HEK293 (cell line): ENCODE data around the gene DCLK1.

Experiments used
- CTCF ChIA-PET: fragments of 350-600 bp; formaldehyde crosslinking; extraction: SDS; loops from one replicate; lab custom pipeline; 2021; ENCODE audit warnings: antibody characterized with exemption; lab: Yijun Ruan, JAX
- POLR2A ChIA-PET: fragments of 300-600 bp; formaldehyde crosslinking; extraction: SDS; loops from one replicate; lab custom pipeline; 2020; ENCODE audit warnings: antibody characterized with exemption, inconsistent platforms; lab: Yijun Ruan, JAX
- H3K27ac ChIP-seq: fragments of 200-500 bp; sonication (Bioruptor generic); 2 replicates; pipeline ENCODE4 v1.5.1; 2014; ENCODE audit warnings: low read depth, low read length, control low read depth, inconsistent platforms; ENCODE audit errors: extremely low read depth
- H3K36me3 ChIP-seq, 2 experiments: fragments of 200-500 bp in 1 of 2; sonication (Bioruptor generic) in 1 of 2; 1 replicate in 1 of 2; 2 replicates in 1 of 2; pipeline ENCODE4 v1.5.1; 2014 to 2017; ENCODE audit warnings: inconsistent platforms in 2 of 2, low read length in 2 of 2; ENCODE audit not compliant: control insufficient read depth in 2 of 2, insufficient read depth in 1 of 2
- H3K4me1 ChIP-seq: fragments of 200-500 bp; sonication (Bioruptor generic); 2 replicates; pipeline ENCODE4 v1.5.1; 2014; ENCODE audit warnings: mild to moderate bottlenecking, low read length, inconsistent platforms; ENCODE audit not compliant: control insufficient read depth, insufficient read depth
- H3K4me3 ChIP-seq: 2 replicates; pipeline ENCODE4 v1.5.1; 2011; ENCODE audit warnings: low read depth, mild to moderate bottlenecking, control low read depth, low read length, moderate library complexity
- H3K9me3 ChIP-seq: fragments of 200-500 bp; sonication (Bioruptor generic); 2 replicates; pipeline ENCODE4 v1.5.1; 2014; ENCODE audit warnings: low read depth, low read length, inconsistent platforms; ENCODE audit not compliant: control insufficient read depth, insufficient read depth
- BCL6B ChIP-seq: fragments of 450-650 bp; formaldehyde crosslinking; IDR thresholded peaks from 2 replicates; pipeline ENCODE4 v1.5.1; 2017; ENCODE audit warnings: missing biosample characterization, missing genetic modification characterization
- FEZF1 ChIP-seq: fragments of 450-650 bp; formaldehyde crosslinking; IDR thresholded peaks from 2 replicates; pipeline ENCODE4 v1.5.1; 2016; ENCODE audit warnings: missing biosample characterization, missing genetic modification characterization
- KLF7 ChIP-seq: fragments of 450-650 bp; formaldehyde crosslinking; IDR thresholded peaks from 2 replicates; pipeline ENCODE4 v1.5.1; 2016; ENCODE audit warnings: missing biosample characterization, missing genetic modification characterization, borderline replicate concordance
- PATZ1 ChIP-seq: fragments of 450-650 bp; formaldehyde crosslinking; IDR thresholded peaks from 2 replicates; pipeline ENCODE4 v1.5.1; 2016; ENCODE audit warnings: missing biosample characterization, missing genetic modification characterization
- PRDM6 ChIP-seq: fragments of 450-650 bp; formaldehyde crosslinking; IDR thresholded peaks from 2 replicates; pipeline ENCODE4 v1.5.1; 2017; ENCODE audit warnings: missing biosample characterization, missing genetic modification characterization
- ZBTB8A ChIP-seq: fragments of 450-650 bp; formaldehyde crosslinking; IDR thresholded peaks from 2 replicates; pipeline ENCODE4 v1.5.1; 2016; ENCODE audit warnings: missing biosample characterization, missing genetic modification characterization
- ZFHX2 ChIP-seq: fragments of 450-650 bp; formaldehyde crosslinking; conservative IDR thresholded peaks from 2 replicates; pipeline ENCODE4 v1.5.1; 2016; ENCODE audit warnings: missing biosample characterization, missing genetic modification characterization
- ZNF114 ChIP-seq: fragments of 450-650 bp; formaldehyde crosslinking; IDR thresholded peaks from 2 replicates; pipeline ENCODE4 v1.5.0; 2017; ENCODE audit warnings: missing biosample characterization, missing genetic modification characterization
- ZNF138 ChIP-seq: fragments of 450-650 bp; formaldehyde crosslinking; IDR thresholded peaks from 2 replicates; pipeline ENCODE4 v1.5.1; 2016; ENCODE audit warnings: missing biosample characterization, missing genetic modification characterization, borderline replicate concordance
- ZNF140 ChIP-seq: fragments of 450-650 bp; formaldehyde crosslinking; IDR thresholded peaks from 2 replicates; pipeline ENCODE4 v1.5.1; 2016; ENCODE audit warnings: missing biosample characterization, missing genetic modification characterization
- ZNF18 ChIP-seq: fragments of 450-650 bp; formaldehyde crosslinking; IDR thresholded peaks from 2 replicates; pipeline ENCODE4 v1.5.1; 2016; ENCODE audit warnings: missing biosample characterization, missing genetic modification characterization
- ZNF23 ChIP-seq: fragments of 450-650 bp; formaldehyde crosslinking; IDR thresholded peaks from 2 replicates; pipeline ENCODE4 v1.5.1; 2016; ENCODE audit warnings: missing biosample characterization, missing genetic modification characterization, borderline replicate concordance
- ZNF302 ChIP-seq: fragments of 450-650 bp; formaldehyde crosslinking; IDR thresholded peaks from 2 replicates; pipeline ENCODE4 v1.5.1; 2016; ENCODE audit warnings: missing biosample characterization, missing genetic modification characterization, low read depth
- ZNF324 ChIP-seq: fragments of 450-650 bp; formaldehyde crosslinking; IDR thresholded peaks from 2 replicates; pipeline ENCODE4 v1.5.1; 2016; ENCODE audit warnings: missing biosample characterization, missing genetic modification characterization
- ZNF335 ChIP-seq: fragments of 450-650 bp; formaldehyde crosslinking; conservative IDR thresholded peaks from 2 replicates; pipeline ENCODE4 v1.5.1; 2016; ENCODE audit warnings: missing biosample characterization, missing genetic modification characterization
- ZNF514 ChIP-seq: fragments of 450-650 bp; formaldehyde crosslinking; IDR thresholded peaks from 2 replicates; pipeline ENCODE4 v1.5.1; 2016; ENCODE audit warnings: missing biosample characterization, missing genetic modification characterization
- ZNF555 ChIP-seq: fragments of 450-650 bp; formaldehyde crosslinking; conservative IDR thresholded peaks from 2 replicates; pipeline ENCODE4 v1.5.1; 2017; ENCODE audit warnings: missing biosample characterization, mild to moderate bottlenecking, missing genetic modification characterization, inconsistent platforms
- ZNF580 ChIP-seq: fragments of 450-650 bp; formaldehyde crosslinking; IDR thresholded peaks from 2 replicates; pipeline ENCODE4 v1.5.1; 2016; ENCODE audit warnings: missing biosample characterization, missing genetic modification characterization
- ZNF704 ChIP-seq: fragments of 450-650 bp; formaldehyde crosslinking; IDR thresholded peaks from 2 replicates; pipeline ENCODE4 v1.5.1; 2016; ENCODE audit warnings: missing biosample characterization, missing genetic modification characterization
- ZNF843 ChIP-seq: fragments of 450-650 bp; formaldehyde crosslinking; IDR thresholded peaks from 2 replicates; pipeline ENCODE4 v1.5.1; 2016; ENCODE audit warnings: missing biosample characterization, missing genetic modification characterization
- ZSCAN18 ChIP-seq: fragments of 450-650 bp; formaldehyde crosslinking; IDR thresholded peaks from 2 replicates; pipeline ENCODE4 v1.5.1; 2016; ENCODE audit warnings: missing biosample characterization, missing genetic modification characterization
- ZSCAN30 ChIP-seq: fragments of 450-650 bp; IDR thresholded peaks from 2 replicates; pipeline ENCODE4 v1.5.1; 2018; ENCODE audit warnings: missing biosample characterization, mild to moderate bottlenecking, missing genetic modification characterization, moderate library complexity

Gene DCLK1

GRCh38 chr13:35782793-35783192 lies 348.4 kb downstream of the DCLK1 start:
- no peaks in the 10 kb centered on the region for H3K4me1 ChIP-seq
- CTCF ChIA-PET = no interaction called here
- H3K9me3 ChIP-seq = no peaks in the 10 kb centered on the region
- H3K27ac ChIP-seq = no peak overlapping the region
- POLR2A ChIA-PET = no interaction called here
- H3K4me3 ChIP-seq = no peak overlapping the region
- no peaks in the 10 kb centered on the region for H3K36me3 ChIP-seq
- TF ChIP-seq ZNF704 (no peak), ZNF140 (no peak), ZNF23 (tag by site-specific recombination) (no peak), BCL6B (tag by site-specific recombination) (no peak), ZNF114 (tag by site-specific recombination) (no peak), PATZ1 (no peak), ZNF580 (tag by site-specific recombination) (no peak), ZNF555 (tag by site-specific recombination) (no peak), KLF7 (tag by site-specific recombination) (no peak), ZFHX2 (tag by site-specific recombination) (no peak), ZNF138 (no peak), ZNF335 (tag by site-specific recombination) (no peak), ZNF514 (tag by site-specific recombination) (no peak), ZSCAN18 (tag by site-specific recombination) (no peak)
- TF ChIP-seq, all 188 proteins: peak for 0

- ChIA-PET POLR2A (no interaction called here), CTCF (interaction anchor here (1.1 to 1.3 kb wide), 2 partner anchors 8 to 59 kb away, joined by 3 read pairs; no protein-coding TSS in a partner anchor)
- Histone ChIP-seq H3K36me3 (no peaks in the 10 kb centered on the region), H3K4me1 (no peaks in the 10 kb centered on the region), H3K4me3 (no peak overlapping the region), H3K9me3 (no peaks in the 10 kb centered on the region), H3K27ac (no peak overlapping the region)
- peak; percentile 31; the same call in 1 of the 2 replicates for TF ChIP-seq ZSCAN30
- TF ChIP-seq ZNF302 (tag by site-specific recombination) = no peak
- TF ChIP-seq ZBTB8A (tag by site-specific recombination) = no peak
- peak; percentile 17; the same call in 1 of the 2 replicates for TF ChIP-seq PRDM6 (tag by site-specific recombination)
- TF ChIP-seq FEZF1 (tag by site-specific recombination) = peak; percentile 96
- TF ChIP-seq BCL6B (tag by site-specific recombination) = 0 out of 2 replicates have a peak, but pooled peaks have one; percentile 52
- no peak for TF ChIP-seq ZNF18
- TF ChIP-seq ZNF324 (tag by site-specific recombination) = no peak
- TF ChIP-seq ZNF843 (tag by site-specific recombination) = peak; percentile 85
These were observed 349.9 kb downstream of the DCLK1 start for GRCh38 chr13:35781036-35782000.
